Mucosa of rectum (tissue), 2 donors: ENCODE measurements around the gene ESAM.

Source experiments
- H3K27ac ChIP-seq, 2 donors: one replicate each; pipeline ENCODE4 v1.7.0; 2013; ENCODE audit warnings: inconsistent platforms in 2 of 2, low read depth in 2 of 2, low read length in 2 of 2
- H3K27me3 ChIP-seq, 2 donors: one replicate each; pipeline ENCODE4 v1.7.0; 2013; ENCODE audit warnings: low read length in 2 of 2; ENCODE audit not compliant: control insufficient read depth in 2 of 2, insufficient read depth in 2 of 2
- H3K36me3 ChIP-seq, 2 donors: one replicate each; pipeline ENCODE4 v1.7.0; 2013; ENCODE audit warnings: low read length in 2 of 2; ENCODE audit not compliant: control insufficient read depth in 2 of 2, insufficient read depth in 2 of 2
- H3K4me1 ChIP-seq, 2 donors: one replicate each; pipeline ENCODE4 v1.7.0; 2013; ENCODE audit warnings: low read length in 2 of 2, mild to moderate bottlenecking in 1 of 2; ENCODE audit not compliant: control insufficient read depth in 2 of 2, insufficient read depth in 2 of 2
- H3K4me3 ChIP-seq, 2 donors: one replicate each; pipeline ENCODE4 v1.7.0; 2013; ENCODE audit warnings: low read length in 2 of 2
- H3K9ac ChIP-seq, 2 donors: one replicate each; pipeline ENCODE4 v1.7.0; 2013; ENCODE audit warnings: low read length in 2 of 2, low read depth in 1 of 2, mild to moderate bottlenecking in 1 of 2
- H3K9me3 ChIP-seq, 2 donors: one replicate each; pipeline ENCODE4 v1.7.0; 2013; ENCODE audit warnings: low read length in 2 of 2; ENCODE audit not compliant: control insufficient read depth in 2 of 2
- donor health status: healthy.
- donor health status: Normal muscosa, but diverticular disease.

Gene ESAM

DNA sequence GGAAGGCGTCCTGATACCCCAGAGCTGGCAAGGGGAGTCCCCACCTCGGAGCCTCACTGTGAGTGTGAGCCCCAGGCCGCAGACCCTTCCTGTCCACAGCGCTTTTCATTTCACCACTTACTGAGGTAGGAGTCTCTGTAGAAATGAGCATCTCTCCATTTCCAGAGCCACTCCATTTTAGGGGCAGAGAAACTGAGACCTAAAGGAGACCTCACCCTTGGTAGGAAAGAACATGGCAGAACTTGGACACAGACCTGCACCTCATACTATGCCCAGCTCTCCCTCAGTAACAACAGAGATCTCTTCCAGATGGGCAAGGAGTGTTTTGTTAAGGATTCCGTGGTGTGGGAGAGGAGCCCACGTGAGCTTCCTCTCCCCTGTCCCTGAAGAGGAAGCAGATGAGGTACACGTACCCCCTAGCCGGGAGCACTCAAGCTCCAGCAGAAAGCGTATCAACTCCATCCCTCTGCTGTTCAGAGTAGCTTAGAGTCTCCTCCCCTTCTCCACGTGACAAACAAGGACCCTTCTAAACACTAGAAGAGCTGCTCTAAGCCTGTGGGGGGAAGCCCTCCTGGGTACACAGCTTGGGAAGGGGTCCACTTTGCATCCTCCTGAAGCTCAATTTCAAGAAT is 9.5 kb downstream of the ESAM start:
- Histone ChIP-seq H3K9me3 (no peaks in the 10 kb centered on the region), H3K36me3 (no peaks in the 10 kb centered on the region), H3K4me3 (peak overlapping the region; percentile 65 to 69), H3K27me3 (peaks cover 0 to 3% of the 10 kb centered on the region in 2 donors), H3K4me1 (peaks cover 29 to 41% of the 10 kb centered on the region in 2 donors), H3K27ac (peak overlapping the region; percentile 89 to 93), H3K9ac (peak overlapping the region; percentile 72 to 89)

DNA sequence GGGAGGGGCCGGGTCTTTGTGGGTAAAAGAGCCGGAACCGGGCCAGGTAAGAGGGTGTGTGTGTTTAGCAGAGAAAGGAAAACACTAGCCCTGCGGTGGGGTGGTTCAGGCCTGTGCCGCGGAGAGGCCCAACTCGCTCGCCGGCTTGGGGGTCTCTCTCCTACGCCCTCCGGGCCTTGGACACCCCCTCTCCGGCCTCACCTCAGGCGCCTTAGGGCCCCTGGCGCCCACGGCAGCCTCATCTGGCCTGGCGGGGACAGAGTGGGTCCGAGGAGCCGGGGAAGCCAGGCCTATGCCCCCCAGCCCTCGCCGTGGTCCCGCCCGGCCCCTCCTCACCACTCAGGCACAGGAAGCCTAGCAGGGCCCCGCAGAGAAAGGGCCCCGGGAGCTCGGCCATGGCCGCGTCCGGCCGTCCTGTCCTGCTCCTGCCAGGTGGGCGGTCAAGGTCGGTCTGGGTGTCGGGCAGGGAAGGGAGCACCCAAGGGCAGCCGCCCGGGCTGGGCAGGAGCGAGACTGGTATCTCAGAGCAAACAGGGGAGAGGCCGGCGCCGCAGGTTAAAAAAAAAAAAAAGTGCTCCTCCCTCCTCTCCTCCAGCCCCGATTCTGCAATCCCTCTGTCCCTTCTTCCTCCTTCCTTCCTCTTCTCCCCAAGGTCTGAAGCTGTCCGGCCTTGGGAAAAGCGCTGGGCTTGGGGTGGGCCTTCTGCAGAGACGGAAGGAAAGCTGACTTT is 10.2 kb downstream of the ESAM start, which contains the start of gene VSIG2:
VSIG2 (minus strand) TSS at position 515 of the 730 bp plus-strand sequence; CDS start at position 397, 118 bp downstream.
- peak within 1 kb of the TSS; percentile 89 to 93 for H3K27ac ChIP-seq
- H3K4me1 ChIP-seq, result peaks cover 34 to 48% of the 10 kb centered on the region in 2 donors
- peak within 1 kb of the TSS; percentile 72 to 89 for H3K9ac ChIP-seq
- H3K36me3 ChIP-seq, result no peaks in the 10 kb centered on the region
- H3K27me3 ChIP-seq, result peaks cover 0 to 3% of the 10 kb centered on the region in 2 donors
- peak within 1 kb of the TSS; percentile 65 to 69 for H3K4me3 ChIP-seq
- no peaks in the 10 kb centered on the region for H3K9me3 ChIP-seq

DNA sequence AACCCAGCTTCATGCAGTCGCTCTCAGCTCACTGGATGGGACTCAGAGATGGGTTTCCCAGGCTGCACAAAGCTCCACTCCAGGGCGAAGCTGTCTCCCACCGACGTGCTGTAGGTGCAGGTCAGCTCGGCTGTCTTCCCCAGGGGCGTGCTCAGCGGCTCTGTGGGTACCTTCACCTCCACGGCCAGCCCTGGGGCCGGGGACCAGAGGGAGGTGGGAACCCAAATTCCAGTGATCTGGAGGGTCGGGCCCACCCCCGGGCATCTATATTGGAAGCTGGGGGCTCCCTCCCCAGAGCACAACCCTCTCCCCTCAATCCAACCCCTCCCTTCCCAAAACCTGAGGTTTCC is 10.7 kb downstream of the ESAM start:
- Histone ChIP-seq H3K4me1 (peaks cover 34 to 48% of the 10 kb centered on the region in 2 donors), H3K27me3 (peaks cover 0 to 3% of the 10 kb centered on the region in 2 donors), H3K27ac (peak overlapping the region; percentile 89 to 93), H3K36me3 (no peaks in the 10 kb centered on the region), H3K9ac (peak overlapping the region; percentile 72 to 89), H3K9me3 (no peaks in the 10 kb centered on the region), H3K4me3 (peak overlapping the region; percentile 65 to 69)

DNA sequence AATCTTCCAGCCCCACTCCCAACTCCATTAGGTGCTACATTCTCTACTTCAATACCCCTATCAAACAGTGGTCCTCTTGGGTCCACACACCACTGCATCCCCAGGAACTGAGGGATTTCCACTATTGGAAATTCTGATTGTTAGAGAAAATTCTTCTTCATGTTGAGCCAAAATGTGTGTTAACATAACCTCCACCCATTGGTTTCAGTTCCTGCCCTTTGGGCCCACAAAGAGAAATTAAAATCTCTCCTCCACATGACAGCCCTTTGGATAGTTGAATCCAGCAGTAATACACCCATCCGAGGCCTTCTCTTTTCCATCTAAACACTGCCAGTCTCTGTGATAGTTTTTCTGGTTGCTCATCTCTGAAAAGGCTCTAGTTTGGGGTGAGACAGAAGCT is 12.2 kb downstream of the ESAM start:
- no peaks in the 10 kb centered on the region for H3K36me3 ChIP-seq
- H3K9me3 ChIP-seq, result no peaks in the 10 kb centered on the region
- H3K9ac ChIP-seq, result no peak overlapping the region
- peaks cover 40 to 48% of the 10 kb centered on the region in 2 donors for H3K4me1 ChIP-seq
- no peak overlapping the region for H3K4me3 ChIP-seq
- peak overlapping the region; percentile 14 to 49 for H3K27ac ChIP-seq
- peaks cover 0 to 3% of the 10 kb centered on the region in 2 donors for H3K27me3 ChIP-seq

DNA sequence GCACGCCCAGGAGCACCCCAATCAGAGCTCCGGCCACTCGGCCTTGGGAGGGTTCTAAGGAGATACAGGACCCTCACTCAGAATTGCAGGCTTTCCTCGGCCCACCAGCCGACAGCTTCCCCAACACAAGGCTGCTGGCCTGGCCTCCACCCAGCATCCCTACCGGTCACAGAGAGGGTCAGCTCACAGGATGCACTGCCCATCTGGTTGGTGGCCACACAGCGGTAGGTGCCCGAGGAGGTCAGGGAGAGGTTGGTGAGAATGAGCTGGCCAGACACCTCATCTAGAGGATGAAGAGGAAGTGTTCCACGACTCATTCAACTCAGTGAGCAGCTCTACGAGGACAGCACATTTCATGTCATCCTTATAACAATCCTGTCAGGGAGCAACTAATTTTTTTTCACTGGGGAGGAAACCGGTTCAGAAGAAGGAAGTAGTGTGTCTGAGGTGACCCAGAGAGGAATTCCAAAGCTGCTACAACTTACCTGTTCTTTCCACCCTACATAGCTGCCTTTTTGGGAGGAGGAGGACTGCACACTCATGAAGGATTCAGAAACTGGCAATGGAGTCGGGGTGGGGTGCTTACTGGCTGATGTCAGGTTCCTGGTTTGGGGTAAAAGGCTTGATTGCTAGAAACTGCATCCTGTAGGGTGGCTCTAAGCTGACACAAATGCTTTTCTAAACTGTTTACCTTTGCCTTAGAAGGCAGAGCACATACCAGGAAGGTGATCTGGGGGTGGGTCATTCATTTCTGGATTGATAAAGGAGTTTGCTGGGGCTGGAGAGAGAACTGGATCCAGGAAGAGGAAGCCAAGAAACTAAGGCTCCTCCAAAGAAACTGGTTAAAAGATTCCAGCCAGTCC is 13.4 kb downstream of the ESAM start:
- H3K9ac ChIP-seq, result peak overlapping the region in 1 of 2 donors; percentile 36
- H3K4me1 ChIP-seq, result peaks cover 40 to 48% of the 10 kb centered on the region in 2 donors
- peaks cover 0 to 3% of the 10 kb centered on the region in 2 donors for H3K27me3 ChIP-seq
- peak overlapping the region in 1 of 2 donors; percentile 7 for H3K4me3 ChIP-seq
- H3K36me3 ChIP-seq, result no peaks in the 10 kb centered on the region
- peak overlapping the region; percentile 55 to 93 for H3K27ac ChIP-seq
- no peaks in the 10 kb centered on the region for H3K9me3 ChIP-seq

DNA sequence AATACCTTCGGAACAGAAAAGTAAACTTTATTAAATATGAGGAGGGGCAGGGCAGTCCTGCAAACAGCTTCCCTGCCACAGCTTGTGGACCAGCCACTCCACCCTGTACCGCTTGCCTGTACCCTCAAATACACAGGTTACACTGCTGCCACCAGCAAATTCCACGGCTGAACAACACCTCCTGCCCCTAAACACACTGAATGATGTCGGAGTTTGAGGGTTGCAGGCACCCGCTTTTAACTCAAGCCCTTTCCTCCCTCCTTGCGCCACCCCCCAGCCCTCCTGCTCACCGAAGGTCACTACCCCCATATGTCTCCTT is 14.0 kb downstream of the ESAM start:
- Histone ChIP-seq H3K27me3 (peaks cover 0 to 3% of the 10 kb centered on the region in 2 donors), H3K4me1 (peaks cover 34 to 44% of the 10 kb centered on the region in 2 donors), H3K9me3 (no peaks in the 10 kb centered on the region), H3K4me3 (no peak overlapping the region), H3K27ac (peak overlapping the region; percentile 55 to 93), H3K9ac (peak overlapping the region in 1 of 2 donors; percentile 36), H3K36me3 (no peaks in the 10 kb centered on the region)

DNA sequence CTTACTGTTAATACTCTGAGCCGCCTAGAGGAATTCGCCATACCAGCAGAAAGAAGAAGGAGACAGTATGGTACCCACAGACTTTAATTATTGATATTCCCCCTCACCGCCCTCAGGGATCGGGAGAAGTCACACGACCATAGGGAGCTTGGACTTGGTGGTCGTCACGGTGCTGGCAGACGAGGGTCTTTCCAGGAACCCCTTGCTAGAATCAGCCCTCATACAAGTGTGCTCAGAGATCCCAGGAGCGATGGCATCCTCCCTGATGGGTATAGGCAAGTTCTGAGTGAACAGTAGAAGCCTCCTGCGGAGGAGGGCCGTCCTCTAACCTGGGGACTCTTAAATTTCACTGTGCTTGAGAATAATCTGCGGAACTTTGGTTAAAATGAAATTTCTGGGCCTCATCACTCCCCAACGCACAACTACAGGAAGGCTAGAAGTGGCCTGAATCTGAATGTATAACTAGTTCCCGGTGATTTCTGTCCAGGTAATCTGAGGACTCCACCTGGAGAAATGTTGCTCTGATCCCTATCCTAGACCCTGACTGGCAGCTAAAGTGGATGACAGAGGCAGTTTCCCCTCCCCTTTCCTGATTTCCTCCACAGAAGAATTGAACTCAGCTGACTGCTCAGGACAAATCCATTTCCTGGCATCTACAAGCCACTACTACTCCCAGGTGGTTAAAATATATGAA is 14.5 kb downstream of the ESAM start:
- Histone ChIP-seq H3K27ac (peak overlapping the region; percentile 69 to 93), H3K9me3 (no peaks in the 10 kb centered on the region), H3K27me3 (peaks cover 0 to 3% of the 10 kb centered on the region in 2 donors), H3K9ac (no peak overlapping the region), H3K4me1 (peaks cover 29 to 39% of the 10 kb centered on the region in 2 donors), H3K4me3 (no peak overlapping the region), H3K36me3 (no peaks in the 10 kb centered on the region)

DNA sequence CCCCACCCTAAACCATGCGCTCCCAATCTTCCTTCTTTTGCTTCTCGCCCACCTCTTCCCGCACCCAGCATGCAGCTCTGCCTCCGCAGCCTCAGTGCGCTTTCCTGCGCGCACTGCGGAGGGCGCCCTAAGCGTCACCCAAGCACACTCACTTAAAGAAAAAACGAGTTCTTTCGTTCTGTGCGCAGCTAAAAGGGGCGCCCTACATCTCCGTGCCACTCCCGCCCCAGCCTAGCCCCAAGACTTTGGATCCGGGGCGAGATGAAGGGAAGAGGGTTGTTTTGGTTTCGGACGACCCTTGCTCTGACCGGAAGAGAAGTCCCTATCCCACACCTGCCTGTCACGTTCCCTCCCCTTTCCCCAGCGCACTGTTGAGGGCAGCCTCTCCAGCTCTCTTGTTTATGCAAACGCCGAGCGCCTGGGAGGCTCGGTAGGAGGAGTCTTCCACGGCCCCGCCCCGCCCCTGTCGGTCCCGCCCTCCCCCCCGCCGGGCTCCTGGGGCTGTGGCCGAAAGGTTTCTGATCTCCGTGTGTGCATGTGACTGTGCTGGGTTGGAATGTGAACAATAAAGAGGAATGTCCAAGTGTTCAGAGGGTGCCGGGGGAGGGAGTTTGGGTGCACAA is 15.4 kb downstream of the ESAM start:
- Histone ChIP-seq H3K36me3 (no peaks in the 10 kb centered on the region), H3K9me3 (no peaks in the 10 kb centered on the region), H3K4me1 (peaks cover 26 to 35% of the 10 kb centered on the region in 2 donors), H3K4me3 (peak overlapping the region; percentile 76 to 91), H3K9ac (peak overlapping the region; percentile 64 to 83), H3K27ac (peak overlapping the region; percentile 87 to 93), H3K27me3 (peaks cover 0 to 5% of the 10 kb centered on the region in 2 donors)

DNA sequence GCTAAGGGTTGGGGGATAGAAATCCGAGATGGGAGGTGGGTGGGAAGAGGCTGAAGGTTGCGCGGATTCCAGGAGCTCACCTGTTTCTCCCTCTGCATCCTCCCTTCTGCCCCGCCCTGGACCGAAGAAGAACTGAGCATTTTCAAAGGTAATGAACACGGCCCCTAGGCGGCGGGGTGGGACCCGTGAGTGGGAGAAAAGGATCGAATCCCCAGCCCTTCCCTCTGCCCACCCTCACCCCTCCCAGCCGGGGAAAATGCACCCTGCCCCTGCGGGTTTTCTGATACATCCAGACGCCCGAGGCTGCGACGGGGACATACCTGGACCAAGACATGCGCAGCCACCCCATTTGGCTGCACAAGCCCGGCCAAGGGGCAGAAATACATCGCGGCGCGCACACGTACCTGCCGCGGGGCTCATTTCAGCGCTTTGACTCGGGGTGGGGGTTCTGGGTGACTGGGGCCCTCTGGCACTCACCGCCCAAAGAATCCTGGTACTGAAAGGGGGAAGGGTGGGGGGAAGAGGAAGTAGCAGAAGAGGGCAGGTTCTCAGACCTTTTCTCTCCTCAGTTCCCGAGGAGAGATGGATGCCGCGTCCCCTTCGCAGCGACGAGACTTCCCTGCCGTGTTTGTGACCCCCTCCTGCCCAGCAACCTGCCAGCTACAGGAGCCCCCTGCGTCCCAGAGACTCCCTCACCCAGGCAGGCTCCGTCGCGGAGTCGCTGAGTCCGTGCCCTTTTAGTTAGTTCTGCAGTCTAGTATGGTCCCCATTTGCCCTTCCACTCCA is 16.1 kb downstream of the ESAM start:
- Histone ChIP-seq H3K4me1 (peaks cover 26 to 31% of the 10 kb centered on the region in 2 donors), H3K9ac (peak overlapping the region; percentile 64 to 83), H3K36me3 (no peaks in the 10 kb centered on the region), H3K4me3 (peak overlapping the region; percentile 76 to 91), H3K9me3 (no peaks in the 10 kb centered on the region), H3K27me3 (peaks cover 0 to 10% of the 10 kb centered on the region in 2 donors), H3K27ac (peak overlapping the region; percentile 87 to 93)
